GM12873 (cell line): ENCODE measurements around the gene LRRC61.

ENCODE experiments used
- TF ChIP-seq, protein P1 (sequence below): IDR thresholded peaks from 2 replicates; pipeline ENCODE4 v1.5.1; 2012; ENCODE audit warnings: low read depth, mild to moderate bottlenecking, moderate library complexity, low read length, control low read depth; ENCODE audit not compliant: insufficient read depth; ENCODE audit errors: missing control alignments

Gene LRRC61

DNA sequence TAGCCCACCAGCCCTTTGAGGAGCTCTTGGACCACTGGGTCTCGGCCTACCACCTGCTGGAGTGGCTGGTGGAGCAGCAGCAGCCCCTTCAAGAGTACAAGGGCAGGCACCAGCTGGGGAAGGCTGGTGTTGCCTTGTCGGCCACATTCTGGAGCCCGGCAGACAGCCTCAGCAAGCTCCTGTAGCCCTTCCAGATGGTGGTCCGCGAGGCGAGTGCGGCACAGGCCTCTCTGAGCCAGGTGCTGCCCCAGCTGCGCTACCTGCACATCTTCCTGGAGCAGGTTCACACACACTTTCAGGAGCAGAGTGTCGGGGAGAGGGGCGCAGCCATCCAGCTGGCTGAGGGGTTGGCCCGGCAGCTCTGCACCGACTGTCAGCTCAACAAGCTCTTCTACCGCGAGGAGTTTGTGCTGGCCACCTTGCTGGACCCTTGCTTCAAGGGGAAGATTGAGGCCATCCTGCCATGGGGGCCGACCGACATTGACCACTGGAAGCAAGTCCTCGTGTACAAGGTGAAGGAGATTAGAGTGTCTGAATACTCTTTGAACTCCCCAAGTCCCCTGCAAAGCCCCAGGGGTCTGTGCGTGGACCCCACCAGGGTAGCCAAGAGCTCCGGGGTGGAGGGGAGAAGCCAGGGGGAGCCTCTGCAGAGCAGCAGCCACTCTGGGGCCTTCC, 7.2 kb downstream of the LRRC61 start:
- TF ChIP-seq, protein P1, sequence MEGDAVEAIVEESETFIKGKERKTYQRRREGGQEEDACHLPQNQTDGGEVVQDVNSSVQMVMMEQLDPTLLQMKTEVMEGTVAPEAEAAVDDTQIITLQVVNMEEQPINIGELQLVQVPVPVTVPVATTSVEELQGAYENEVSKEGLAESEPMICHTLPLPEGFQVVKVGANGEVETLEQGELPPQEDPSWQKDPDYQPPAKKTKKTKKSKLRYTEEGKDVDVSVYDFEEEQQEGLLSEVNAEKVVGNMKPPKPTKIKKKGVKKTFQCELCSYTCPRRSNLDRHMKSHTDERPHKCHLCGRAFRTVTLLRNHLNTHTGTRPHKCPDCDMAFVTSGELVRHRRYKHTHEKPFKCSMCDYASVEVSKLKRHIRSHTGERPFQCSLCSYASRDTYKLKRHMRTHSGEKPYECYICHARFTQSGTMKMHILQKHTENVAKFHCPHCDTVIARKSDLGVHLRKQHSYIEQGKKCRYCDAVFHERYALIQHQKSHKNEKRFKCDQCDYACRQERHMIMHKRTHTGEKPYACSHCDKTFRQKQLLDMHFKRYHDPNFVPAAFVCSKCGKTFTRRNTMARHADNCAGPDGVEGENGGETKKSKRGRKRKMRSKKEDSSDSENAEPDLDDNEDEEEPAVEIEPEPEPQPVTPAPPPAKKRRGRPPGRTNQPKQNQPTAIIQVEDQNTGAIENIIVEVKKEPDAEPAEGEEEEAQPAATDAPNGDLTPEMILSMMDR = no peak

DNA sequence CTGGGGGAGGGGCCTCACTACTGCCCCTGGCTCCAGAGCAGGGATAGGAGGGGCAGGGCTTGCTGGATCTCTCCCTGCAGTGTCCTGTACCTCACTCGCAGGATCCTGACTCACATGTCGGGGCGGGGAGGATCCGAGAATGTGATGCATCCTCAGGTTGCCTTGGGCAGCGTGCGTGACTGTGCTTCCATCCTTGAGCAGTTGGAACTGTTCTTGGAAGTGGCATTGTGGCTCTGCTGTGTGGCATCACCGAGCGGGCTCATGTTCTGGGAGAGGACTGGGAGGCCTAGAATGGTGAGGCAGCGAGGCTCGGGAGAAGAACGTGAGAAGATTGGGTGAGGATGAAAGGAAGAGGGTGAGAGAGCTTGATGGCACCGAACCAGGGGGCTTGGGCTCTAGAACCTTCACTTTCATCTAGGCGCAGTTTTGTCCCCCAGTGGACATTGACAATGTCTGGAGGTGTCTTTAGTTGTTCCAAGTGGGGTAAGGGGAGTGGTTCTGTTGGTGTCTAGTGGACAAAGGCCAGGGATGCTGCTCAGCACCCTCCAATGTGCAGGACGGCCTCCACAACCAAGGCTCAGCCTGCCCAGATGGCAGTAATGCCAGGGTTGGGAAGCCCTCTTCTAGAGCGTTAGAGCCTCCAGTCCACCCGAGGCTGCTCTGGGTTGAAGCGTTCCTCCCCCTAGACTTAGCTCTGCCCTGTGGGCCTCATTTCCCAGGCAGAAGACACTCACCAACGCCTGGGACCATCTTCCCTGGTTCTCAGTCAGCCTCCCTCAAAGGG, 9.9 kb downstream of the LRRC61 start:
- TF ChIP-seq, protein P1 = no peak

DNA sequence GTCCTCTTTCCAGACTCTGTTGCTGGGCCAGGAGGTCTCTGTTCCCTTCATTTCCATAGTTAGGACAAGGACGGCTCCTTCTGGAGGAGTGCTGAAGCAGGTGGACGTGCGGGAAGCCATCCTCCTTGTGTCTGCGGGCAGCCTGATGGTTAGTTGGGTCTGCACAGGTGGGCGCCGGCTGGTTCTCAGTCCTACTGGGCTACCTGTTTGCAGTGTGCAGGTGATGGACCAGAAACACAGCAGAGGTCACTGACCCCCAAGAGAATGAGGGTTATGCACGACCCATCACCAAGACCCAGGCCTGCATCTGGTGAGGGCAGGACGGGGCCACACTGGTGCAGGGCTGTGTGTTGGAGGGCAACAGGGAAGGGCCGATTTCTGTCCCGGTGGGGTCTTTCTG, 10.5 kb downstream of the LRRC61 start:
- TF ChIP-seq, protein P1 = no peak

DNA sequence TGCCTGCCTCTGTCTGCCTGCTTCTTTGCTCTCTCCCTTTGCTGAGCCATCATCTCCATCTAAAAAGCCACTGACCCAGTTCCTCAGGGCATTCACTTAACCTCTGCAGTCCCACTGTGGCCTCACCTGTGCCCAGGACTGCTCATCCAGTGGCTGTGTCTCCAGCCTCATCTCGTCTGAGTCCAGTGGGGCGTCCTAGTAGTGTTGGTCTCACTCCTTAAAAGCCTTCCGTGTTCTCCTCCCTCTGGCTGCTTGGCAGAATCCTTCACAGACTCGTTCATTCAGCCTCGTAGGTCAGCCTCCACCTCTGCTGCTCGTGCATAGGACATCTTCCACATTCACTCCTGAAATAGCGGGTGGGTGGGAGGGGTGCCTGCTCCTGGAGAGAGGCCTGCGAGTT, 11.0 kb downstream of the LRRC61 start:
- TF ChIP-seq, protein P1 = no peak

DNA sequence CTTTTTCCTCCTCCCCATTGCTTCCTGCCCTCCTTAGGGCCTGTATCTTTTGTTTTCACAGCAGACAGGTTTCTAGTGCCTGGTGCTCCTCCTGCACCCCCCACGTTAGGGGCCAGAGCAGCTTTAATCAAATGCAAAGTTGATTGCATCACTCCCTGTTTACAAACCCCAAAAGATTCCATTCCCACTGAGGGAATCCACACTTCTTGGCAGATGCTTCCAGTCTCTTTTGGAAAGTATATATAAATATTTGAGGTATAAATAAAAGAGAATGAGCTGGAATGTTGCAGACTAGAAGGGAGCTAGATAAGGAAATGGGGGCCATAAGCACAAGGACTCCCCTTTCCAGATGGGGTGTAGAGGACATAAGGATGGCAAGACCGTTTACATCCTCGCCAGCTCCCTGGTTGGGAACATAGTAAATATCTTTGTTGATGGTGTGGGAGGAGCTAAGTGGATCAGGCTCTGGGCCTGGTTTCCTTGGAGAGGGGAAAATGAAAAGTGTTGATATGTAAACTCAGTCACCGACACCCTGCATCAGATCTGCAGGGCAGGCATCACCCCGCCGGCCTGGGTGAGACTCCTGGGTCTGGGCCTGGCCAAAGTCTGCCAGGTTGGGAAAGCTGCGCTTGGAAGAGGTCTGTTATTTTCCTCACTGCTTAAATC, 12.1 kb downstream of the LRRC61 start:
- TF ChIP-seq, protein P1 = no peak

DNA sequence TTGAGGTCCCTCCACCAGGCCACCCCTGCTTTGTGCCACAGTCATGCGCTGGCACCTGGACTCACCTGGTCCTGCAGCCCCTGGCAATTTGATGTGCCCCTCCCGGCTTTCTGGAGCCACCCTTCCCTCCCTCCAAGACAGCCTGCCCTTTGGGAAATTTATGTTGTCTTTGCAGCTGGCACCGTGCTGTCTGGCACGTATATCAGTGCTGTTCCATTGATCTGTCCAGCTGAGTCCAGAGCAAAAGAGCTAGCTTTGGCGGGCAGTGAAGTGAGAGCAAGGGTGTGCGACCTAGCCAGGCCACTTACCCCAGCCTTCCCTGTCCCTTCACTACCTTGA, 12.6 kb downstream of the LRRC61 start:
- TF ChIP-seq, protein P1 = no peak

DNA sequence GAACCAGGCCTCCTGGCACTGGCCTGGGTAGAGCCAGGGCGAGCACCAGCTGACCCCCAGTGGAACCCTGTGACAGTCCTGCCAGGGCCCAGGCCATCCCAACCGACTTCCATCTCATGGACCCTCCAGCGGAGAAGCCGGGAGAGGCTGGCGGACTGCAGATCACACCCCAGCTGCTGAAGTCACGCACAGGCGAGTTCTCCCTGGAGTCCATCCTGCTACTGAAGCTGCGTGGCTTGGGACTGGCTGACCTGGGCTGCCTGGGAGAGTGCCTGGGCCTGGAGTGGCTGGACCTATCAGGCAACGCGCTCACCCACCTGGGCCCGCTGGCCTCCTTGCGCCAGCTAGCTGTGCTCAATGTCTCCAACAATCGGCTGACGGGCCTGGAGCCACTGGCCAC, 13.6 kb downstream of the LRRC61 start:
- TF ChIP-seq, protein P1 = no peak
